ENCODE data around the gene TBX10.
"Not testable (repeated sequence)": the region's sequence is repeated elsewhere in the genome, so short reads cannot be mapped to it uniquely, and the experiment has no call there.

TBX10 gene

DNA sequence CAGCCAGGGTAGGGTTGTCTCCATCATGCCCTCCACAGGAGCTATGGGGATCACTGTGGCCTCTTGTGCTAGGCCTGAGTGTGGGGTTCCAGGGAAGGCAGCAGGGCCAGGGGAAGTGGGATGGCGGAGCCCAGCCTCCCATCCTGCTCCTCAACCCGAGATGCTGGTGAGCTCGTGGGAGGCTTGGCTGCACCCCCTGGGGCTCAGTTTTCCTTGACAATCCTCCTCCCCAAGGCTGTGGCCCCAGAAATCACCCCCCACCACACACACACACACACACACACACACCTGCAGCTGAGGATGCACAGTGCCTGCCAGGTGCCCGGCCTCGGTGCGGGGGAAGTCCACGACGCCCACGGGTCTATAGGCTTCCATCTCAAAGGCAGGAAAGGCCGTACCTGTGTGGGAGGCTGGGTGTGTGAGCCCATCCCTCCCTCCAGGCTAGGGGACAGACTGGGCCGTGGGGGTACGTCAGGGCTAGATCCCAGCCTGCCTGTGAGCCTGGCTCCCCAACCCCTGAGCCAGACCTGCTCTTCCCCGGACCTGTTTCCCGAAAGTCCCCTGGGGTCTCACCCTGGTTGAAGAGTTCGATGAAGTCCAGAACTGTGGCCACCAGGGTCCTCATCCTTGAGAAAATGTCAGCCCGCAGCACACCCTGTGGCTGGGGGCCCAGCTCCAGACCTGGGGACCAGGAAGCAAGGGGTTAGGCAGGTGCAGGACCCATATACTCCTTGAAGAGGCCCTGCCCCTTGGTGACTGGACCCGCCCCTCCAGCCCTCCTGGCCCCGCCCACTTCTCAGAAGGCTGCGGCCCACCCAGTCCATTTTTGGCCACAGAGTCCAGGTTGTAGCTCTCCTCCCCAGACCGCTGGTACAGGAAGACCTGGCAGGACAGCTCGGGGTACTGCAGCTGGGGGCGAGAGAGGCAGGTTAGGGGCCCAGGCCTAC, 5.2 kb upstream of the TBX10 start:
- no peak for DNase-seq

DNA sequence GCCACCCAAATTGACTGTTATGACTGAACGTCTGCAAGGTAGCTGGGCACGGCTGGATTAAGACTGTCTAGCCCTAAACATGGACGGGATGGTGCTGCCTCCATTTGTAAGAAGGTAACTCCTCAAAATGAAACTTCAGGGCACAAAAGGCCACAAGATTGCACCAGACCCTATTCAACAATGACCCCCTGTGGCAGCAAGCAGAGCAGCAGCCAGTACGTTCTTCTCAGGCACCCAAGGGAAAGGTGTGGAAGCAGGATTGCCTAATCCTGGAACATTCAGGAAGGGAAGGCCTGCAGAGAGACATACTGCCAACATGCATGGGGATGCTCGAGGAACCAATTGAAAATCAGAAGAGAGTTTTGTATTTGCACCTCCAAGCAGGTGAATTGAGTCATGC, 4.5 kb upstream of the TBX10 start:
- DNase-seq = no peak

DNA sequence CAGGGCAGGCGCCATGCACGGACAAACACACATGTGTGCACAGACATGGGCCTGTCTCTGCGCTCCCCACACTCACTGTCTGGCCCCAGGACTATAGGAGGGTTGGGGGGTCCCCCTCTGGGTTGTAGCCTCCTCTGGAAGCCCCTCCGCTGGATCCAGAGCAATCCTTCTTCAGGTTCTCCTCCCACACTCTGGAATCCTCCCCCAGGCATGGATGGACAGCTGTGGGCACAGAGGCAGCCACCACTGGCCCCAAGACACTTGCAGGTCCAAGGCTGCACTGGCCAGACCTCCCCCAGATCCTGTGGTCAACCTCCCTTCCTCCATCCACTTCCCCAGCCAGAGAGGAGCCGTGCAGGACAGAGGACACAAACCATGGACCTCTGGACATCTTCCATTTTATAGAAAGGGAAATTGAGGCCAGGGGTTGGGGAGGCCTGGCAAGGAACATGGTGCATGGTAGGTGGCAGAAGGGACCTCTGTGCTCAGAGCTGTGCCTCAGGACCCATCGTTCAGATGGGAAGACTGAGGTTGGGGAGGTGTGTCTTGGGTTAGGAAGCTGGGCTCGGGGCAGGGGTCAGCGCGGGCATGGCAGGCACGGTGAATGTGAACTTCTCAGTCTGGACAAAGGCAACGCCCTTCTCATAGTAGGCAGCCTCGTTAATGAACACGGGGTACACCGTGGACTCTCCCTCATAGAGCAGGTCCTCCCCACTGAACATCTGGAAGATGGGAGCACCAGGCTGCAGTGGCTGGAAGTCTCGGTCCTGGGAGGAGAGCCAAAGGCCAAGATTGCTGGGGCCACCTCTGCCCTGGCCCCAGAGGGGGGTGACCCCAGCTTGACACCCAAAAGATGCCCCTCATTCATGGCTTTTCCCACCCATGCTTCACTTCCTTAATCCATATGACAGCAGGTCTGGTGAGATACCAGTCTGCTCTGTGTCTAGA, 2.9 kb upstream of the TBX10 start:
- no peak for DNase-seq

DNA sequence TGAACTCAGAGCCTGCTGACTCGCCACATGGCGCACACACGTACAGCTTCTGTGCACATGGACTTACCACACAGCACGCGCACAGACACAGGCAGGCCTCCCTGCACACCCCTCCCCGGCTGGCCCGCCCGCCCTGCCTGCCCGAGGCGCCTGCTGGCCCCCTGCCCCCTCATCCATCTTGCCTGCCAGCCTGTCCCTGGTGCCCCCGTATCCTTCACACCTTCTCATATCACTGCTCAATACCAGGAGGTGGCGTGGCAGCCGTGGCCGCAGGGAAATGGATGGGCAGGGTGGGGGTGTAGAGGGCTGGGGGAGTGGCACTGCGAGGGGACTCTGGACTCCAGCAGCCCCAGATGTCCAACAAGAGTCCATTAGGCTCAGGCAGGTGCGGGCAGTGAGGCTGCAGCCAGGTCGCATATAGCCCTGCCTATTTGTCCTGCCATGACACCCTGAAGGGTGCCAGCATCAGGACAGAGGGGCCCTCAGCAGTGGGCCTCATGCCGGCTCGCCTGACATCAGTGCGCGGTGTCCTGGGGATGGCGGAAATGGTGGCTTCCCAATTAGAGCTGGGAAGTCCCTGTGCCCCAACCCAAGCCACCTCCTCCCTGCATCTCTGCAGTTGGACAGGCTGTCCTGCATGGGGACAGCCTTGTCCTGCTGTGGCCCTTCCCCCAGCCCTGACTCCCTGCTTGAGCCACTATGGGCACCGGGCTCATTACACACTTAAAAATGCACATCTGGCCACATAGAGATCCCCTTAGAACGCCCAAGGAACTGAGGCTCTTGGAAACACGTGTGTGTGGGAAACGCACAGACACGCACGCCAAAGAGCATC, 2.0 kb upstream of the TBX10 start:
- no peak for DNase-seq

DNA sequence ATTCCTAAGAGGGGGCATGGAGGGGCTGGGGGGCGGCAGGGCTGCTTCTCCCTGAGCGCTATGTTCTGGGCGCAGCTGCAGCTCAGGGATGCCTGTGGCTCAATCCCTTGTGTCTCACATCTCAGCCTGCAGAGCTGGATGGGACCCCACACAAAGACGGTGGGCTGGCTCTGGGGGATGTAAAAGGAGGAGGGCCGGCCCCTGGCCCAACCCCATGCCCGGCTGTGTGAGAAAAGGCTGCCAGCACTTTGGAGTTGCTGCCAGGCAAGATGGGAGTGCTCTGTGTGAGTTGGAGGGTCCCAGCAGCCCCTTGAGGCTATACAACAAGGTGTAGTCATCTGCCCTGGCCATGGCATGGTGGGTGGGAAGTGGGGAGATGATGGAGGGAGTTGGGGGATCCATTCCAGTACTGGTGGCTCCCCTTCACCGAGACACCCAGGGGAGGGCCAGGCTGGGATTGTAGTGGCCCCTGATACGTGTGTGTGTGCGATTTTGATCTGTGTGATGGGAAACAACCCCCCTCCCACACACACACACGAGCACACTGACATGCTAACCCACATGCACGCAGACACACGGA, 1.3 kb upstream of the TBX10 start:
- DNase-seq = no peak

DNA sequence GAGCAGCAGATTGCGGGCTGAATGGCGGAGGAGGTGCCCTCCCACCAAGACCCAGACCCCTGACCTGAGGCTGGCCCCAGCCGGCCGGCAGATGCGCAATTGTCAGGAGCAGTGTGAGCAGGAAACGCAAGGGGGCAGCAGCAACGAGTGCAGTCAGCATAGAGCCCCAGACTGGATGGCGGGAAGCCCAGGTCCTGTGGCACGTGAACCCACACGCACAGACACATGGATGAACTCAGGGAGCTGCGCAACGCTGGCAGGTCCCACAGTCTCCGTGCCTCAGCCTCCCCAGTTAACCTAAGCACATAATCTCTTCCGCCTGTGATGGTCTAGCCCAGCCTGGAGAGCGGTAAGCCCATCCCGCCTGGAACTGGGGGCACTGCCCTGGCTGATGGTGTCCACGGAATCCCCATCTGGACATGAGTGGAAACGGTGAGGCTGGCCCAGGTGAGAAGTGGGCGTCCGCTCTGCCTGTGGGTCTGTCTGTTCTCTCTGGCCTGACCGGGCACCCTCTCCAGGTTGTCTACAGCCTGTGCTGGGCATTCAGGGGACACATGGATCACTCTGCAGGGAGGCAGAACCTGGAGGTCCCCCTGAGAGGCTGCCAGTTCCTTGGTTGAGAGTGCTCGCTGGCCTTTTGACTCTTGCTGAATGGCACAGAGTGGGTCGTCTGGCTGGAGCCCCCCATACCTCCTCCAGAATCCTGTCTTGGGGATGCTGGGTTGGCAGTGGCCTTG, 626 bp upstream of the TBX10 start:
- peak in 2 of 4 experiments; percentile 39 to 50 for DNase-seq

DNA sequence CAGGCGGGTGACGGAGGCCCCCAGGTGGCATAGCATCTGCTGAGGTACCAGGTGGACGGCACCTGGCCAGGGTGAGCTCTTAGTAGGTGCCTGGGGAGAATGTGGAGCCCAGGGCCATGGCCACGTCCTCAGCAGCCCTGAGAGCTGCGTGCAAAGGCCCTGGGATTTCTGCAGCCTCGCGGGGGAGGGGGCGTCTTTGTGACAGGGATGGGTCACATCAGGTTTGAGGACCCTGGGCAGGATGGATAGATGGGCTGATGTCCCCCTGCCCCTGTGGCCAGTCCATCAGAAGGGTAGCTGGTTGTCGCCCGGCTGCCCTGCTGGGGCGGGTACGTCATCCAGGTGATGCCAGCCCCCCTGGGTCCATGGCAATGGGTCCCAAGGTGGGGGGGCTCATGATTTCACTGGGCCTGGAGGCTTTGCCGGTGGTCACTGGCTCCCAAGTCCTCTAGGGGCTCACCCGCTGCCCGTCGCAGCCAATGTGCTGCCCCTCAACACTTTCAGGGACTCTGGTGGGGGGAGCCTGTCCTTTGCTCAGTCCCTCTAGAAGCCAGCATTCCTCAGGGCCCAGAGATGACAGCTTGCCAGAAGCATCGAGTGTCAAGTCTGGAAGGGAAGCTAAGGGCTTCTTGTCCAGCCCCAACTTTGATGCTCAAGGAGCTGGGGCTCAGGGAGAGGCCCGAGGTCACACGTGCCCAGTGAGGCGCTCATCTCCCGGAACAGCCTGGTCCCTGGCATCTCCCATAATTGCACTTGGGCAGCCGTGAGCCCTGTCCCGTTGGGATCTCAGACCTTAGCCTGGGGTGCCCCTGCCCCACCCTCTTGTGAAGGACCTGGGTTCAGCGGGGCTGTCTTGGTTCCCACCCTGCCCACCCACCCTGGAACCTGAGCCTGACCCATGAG, 777 bp downstream of the TBX10 start:
- DNase-seq = no peak

DNA sequence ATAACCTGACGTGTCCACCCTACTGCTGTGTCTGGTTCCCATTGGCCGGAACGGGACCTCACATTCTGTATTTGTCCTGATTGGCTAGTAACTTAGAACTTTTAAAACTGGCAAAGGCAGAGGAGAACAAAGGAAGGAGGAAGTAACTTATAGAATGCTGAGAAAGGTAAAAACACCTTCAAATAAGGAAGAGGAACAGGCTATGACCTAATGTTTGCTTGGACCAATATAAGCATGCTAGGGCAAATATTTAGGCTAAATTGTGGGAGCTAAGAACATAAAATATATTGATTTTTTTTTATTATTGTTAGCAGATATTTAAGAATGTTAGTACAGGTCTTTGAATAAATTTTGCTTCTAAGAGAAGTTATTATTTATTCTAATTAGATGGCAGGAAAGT, 2.1 kb downstream of the TBX10 start:
- DNase-seq = not testable (repeated sequence)

DNA sequence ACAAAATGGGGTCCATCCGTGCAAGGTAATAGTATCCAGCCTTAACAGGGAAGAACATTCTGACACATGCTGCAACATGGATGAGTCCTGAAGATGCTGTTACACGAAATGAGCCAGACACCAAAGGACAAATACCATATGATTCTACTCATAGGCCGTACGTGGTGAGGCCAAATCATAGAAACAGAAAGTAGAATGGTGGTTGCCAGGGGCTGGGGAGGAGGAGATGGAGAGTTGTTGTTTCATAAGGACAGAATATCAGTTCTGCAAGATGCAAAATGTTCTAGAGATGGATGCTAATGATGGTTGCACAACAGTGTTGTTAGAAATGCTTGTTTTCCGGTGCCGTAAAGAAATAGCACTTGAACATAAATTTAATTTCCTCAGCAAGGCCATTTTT, 2.6 kb downstream of the TBX10 start:
- DNase-seq = no peak

DNA sequence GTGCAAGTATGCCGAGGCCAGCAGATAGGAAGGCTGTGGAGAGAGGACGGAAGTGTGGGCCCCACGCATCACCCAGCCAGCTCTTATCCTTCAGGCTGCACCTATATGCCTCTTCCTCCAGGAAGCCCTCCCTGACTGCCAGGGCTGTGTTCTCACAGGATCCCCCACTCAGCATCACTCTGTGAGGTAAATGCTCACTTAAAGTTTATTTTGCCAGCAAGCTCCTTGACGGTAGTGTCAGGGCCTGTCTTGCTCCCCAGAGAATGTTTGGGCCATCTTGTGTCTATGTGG, 4.4 kb downstream of the TBX10 start:
- DNase-seq = no peak

DNA sequence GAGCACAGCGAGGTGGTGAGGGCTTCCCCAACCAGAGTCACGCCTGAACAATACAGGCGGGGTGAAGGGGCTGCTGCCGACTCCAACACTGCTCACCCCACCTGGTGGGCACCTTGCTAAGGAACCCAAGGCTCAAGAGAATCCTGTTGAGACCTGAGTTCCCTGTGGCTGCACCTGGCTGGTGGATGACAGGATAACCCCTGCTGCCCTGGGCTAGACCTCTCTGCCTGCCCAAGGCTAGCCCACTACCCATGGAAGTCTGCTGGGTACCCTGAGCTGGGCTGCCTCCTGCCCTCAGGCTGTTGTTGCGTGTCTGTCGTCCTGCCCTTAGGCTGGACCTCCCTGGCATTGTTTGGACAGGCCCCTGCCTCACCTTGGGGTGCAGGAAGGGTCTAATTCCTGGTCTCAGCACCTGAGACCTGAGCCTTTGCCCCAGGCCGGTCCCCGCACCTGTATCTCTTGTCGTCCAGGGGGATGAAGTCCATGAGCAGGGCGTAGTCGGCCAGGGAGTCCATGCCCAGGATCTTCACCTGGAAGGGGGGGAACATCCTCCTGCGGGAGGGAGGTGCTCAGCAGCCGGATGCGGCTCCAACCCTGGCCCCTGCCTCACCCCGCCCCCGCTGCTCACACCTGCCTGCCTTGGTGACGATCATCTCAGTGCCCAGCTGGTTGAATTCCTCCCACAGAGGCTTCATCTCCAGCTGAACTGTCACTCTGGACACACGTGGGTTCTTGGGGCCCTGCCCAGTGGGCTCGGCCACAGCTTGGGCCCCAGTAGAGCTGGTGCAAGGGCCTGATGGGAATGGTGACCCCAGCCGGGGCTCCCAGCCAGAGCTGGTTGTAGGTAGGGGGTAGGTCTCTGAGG, 5.0 kb downstream of the TBX10 start:
- DNase-seq = no peak

DNA sequence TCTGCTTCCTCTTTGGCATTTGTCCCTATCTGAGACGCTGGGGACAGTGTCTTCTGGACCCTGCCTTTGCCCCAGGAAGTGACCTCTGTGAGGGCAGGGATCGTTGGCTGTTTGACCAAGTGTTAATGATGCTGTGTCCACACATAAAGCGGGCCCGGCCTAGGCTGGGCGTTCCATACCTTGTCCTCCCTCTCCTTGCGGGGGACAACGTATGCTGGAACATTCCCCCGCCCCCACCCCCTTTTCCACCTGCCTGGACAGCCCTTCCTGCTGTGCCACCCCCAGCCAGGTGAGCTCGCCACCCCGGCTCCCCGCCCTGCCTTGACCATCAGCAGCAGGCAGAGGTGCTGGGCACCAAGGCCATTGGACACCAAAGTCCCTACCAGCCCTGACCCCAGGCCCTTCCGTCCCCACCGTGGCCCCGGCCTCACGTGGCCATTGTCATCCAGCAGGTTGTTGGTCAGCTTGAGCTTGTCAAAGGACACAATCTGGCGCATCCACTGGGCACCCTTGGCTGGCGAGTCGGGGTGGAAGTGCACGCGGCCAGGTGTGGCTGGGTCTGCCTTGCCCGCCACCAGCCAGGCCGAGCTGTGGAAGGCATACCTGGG, 5.7 kb downstream of the TBX10 start:
- no peak for DNase-seq

DNA sequence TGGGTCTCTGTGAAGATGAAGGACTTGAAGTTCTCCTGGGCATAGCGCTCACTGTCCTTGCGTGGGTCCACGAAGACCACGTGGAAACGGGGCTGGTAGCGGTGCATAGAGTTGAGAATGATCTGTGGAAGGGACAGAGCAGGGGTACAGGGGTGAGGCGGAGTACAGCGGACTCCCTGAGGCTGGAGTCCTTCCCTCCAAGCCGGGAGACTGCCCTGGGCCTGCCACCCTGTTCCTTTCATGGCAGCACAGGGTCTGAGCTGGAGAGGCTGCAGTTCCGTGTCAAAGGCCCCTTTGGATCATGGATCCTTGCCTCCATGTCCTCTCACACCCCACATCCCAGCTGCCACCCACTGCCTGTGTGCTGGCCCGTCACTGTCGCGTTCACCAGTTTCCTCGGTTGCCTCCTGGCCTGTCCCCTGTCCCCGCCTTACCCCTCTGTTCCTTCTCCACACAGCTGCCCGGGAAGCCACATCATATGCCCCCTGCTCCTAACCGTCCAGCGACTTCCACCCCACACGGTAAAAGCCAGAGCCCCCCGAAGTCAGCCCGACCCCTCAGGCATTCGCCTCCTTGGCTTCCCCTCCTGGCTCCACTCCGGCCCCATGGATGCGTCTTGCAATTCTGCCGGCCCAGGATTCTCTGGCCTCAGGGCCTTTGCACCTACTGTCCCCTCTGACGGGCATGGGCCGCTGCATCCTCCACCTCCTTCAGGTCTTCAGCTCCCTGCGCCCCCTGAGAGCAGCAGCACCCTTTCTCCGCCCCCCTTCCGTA, 6.4 kb downstream of the TBX10 start:
- DNase-seq = no peak

DNA sequence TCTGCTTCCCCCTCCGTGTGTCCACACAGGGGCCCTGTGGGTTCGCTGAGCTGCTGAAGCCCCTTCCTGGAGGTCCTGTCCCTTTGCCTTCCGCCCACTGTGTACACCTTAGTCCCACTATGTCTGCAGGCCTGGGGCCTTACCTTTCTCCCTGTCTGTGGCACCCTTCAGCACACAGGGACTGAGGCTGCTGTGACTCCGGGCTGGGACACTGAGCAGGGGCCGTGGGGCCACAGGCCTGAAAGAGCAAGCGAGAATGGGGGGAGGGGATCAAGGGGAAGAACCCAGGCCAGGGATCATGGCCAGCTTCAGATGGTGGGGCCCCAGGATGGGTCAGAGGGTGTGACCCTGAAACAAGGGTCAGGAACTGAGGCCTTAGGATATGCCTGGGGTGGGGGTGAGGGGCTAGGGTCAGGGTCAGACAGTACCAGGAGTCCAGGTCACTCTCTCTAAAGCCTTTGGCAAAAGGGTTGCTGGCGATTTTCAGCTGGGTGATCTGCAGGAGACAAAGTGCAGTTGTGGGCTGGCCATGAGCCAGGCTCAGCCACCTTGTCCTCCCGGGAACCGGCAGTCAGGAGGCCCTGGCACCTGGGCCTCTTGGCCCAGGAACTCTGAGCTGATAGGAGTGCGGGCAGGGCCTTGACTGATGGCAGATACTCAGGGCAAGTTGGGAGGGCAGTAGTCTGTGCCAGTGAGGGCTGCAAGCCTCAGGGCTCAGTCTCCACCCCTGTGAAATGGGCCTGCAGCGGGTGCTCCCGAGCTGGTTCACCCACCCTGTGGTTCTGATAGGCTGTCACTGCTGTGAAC, 7.2 kb downstream of the TBX10 start:
- no peak for DNase-seq

DNA sequence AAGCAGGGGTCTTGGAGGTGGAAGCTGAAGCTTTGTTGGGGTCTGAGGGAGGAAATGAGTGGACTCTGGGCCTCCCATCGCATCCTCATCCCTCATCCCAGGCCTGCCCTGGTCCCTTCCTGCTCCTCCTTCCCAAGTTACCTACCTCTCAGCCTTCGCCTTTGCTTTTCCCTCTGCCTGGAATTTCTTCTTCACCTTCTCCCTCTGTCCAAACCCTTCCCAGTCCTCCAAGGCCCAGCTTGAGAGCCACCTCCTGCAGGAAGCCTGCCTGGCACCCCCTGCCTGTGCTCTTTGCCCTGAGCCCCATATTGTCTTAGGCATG, 7.7 kb downstream of the TBX10 start:
- no peak for DNase-seq

DNA sequence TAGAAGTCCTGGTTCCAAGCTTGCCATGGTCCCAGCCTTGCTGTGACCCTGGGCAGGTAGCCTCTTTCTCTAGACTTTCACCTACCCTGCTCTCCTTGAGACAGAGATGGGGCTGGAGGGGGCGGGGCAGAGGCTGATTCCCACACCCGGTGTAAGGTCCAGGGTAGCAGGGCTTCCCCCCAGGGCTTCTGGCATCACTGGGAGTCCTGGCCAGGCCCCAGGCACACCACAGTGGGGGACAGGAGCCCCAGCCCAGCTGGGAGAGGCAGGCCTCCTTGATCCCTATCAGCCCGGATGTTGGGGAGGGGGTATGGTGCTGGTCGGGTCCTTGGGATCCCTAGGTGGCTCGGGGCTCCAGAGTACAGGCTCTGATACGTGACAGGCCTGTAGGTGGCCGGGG, 8.2 kb downstream of the TBX10 start:
- no peak for DNase-seq

DNA sequence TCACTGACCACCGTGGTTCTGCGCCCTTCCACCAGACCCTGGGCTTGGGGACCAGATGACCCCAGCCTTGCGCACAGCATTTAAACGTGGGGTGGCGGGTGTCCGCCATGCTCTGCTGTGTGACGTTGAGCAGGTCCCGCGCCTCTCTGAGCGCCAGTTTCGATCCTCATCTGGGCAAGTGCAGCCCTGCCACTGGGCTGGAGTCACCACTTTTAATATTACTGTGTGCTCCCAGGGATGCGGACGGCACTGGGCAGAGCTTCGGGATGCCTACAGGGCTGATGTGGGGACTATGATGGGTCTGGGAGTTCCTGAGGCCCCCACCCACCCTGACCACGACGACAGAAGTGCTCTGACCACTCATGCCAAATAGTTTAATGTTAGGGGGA, 8.6 kb downstream of the TBX10 start:
- no peak for DNase-seq
